GM12878 (cell line): ENCODE results near the gene TDRD15. TPM values are rescaled to one million over a fixed set of nuclear protein-coding genes. Genes with fewer than 3 reads are reported as not detected.

Experiments
- ATAC-seq: fragments of 200-7000 bp; cut with Tn5 transposase; 3 replicates; pipeline ENCODE4 v1.9.1; 2020; ENCODE audit warnings: mild to moderate bottlenecking, moderate library complexity
- BruUV-seq: library from RNA; stranded (reverse); fragments of 400-500 nt; replicated peaks from 2 replicates; lab custom pipeline; 2021; lab: Mats Ljungman, UMichigan
- CTCF ChIA-PET: fragments of 300-600 bp; sonication (Branson Sonifier 250); formaldehyde crosslinking; extraction: SDS; loops from one replicate; lab custom pipeline; 2021; ENCODE audit warnings: inconsistent platforms; lab: Yijun Ruan, JAX
- POLR2A ChIA-PET: fragments of 350-600 bp; formaldehyde crosslinking; extraction: SDS; loops from one replicate; lab custom pipeline; 2021; ENCODE audit warnings: inconsistent platforms; lab: Charles Lee
- RAD21 ChIA-PET: fragments of 300-600 bp; sonication (Branson Sonifier 250); formaldehyde crosslinking; loops from one replicate; lab custom pipeline; 2023; ENCODE audit warnings: antibody characterized with exemption; ENCODE audit not compliant: unreplicated experiment; lab: Charles Lee
- SMC1A ChIA-PET: fragments of 300-600 bp; sonication (Branson Sonifier 250); formaldehyde crosslinking; loops from one replicate; lab custom pipeline; 2023; ENCODE audit not compliant: unreplicated experiment, uncharacterized antibody; lab: Charles Lee
- DNase-seq: peaks from one replicate; pipeline ENCODE4 v3.0.0-alpha.2; 2011; ENCODE audit warnings: low read depth, low spot score
- FAIRE-seq: peaks from 3 replicates; lab custom pipeline; 2011; peaks lifted over from hg19 to GRCh38; lab: Jason Lieb, UNC
- H2AFZ ChIP-seq: 2 replicates; pipeline ENCODE4 v1.6.0; 2011; ENCODE audit warnings: low read depth, low read length, control low read depth; ENCODE audit not compliant: control insufficient read depth
- H3K27ac ChIP-seq: 2 replicates; pipeline ENCODE4 v1.5.1; 2011; ENCODE audit warnings: control low read depth; ENCODE audit not compliant: control insufficient read depth, insufficient read depth
- H3K27me3 ChIP-seq, 2 experiments: replicated peaks in 1 of 2; 2 replicates each; pipeline versions ENCODE4 v1.6.0 to v1.6.1; 2011; ENCODE audit warnings: low read length in 1 of 2; ENCODE audit not compliant: control insufficient read depth in 2 of 2, insufficient read depth in 2 of 2
- H3K36me3 ChIP-seq, 2 experiments: 2 replicates each; pipeline ENCODE4 v1.5.1; 2011; ENCODE audit warnings: low read length in 1 of 2; ENCODE audit not compliant: control insufficient read depth in 2 of 2, insufficient read depth in 2 of 2
- H3K4me1 ChIP-seq: 2 replicates; pipeline ENCODE4 v1.6.1; 2011; ENCODE audit warnings: mild to moderate bottlenecking, low read length, moderate library complexity, mixed read lengths; ENCODE audit not compliant: control insufficient read depth, insufficient read depth
- H3K4me2 ChIP-seq: 2 replicates; pipeline ENCODE4 v1.6.0; 2011; ENCODE audit warnings: control low read depth; ENCODE audit not compliant: control insufficient read depth, insufficient read depth
- H3K4me3 ChIP-seq: fragments of 200-600 bp; sonication (generic); 2 replicates; pipeline ENCODE4 v1.5.1; 2016
- H3K79me2 ChIP-seq: 2 replicates; pipeline ENCODE4 v1.6.0; 2011; ENCODE audit warnings: low read length; ENCODE audit not compliant: control insufficient read depth, insufficient read depth
- H3K9ac ChIP-seq: 2 replicates; pipeline ENCODE4 v1.8.0; 2011; ENCODE audit warnings: low read length, control low read depth, mixed read lengths; ENCODE audit not compliant: control insufficient read depth, insufficient read depth
- H3K9me3 ChIP-seq: replicated peaks from 3 replicates; pipeline ENCODE4 v1.5.1; 2011; ENCODE audit warnings: mild to moderate bottlenecking, low read length; ENCODE audit not compliant: control insufficient read depth, insufficient read depth
- H4K20me1 ChIP-seq: 2 replicates; pipeline ENCODE4 v1.6.0; 2011; ENCODE audit not compliant: control insufficient read depth, insufficient read depth
- BMI1 ChIP-seq: fragments of 450-650 bp; IDR thresholded peaks from 2 replicates; pipeline ENCODE4 v1.6.1; 2016; ENCODE audit warnings: mild to moderate bottlenecking, moderate library complexity, borderline replicate concordance
- CBX3 ChIP-seq: fragments of 200-600 bp; sonication (generic); IDR thresholded peaks from 2 replicates; pipeline ENCODE4 v1.6.1; 2016; ENCODE audit warnings: low read depth, borderline replicate concordance
- CBX5 ChIP-seq: sonication (generic); IDR thresholded peaks from 2 replicates; pipeline ENCODE4 v1.6.1; 2016; ENCODE audit warnings: low read depth, moderate library complexity, mild to moderate bottlenecking, inconsistent platforms
- EP300 ChIP-seq, 2 experiments: fragments of 150-350 bp in 1 of 2; IDR thresholded peaks; 2 replicates each; pipeline ENCODE4 v1.6.1; 2011 to 2012; ENCODE audit warnings: low read depth in 2 of 2, low read length in 2 of 2, borderline replicate concordance in 1 of 2, improper control_type of control experiment in 1 of 2, inconsistent platforms in 1 of 2; ENCODE audit not compliant: control insufficient read depth in 1 of 2
- FOXM1 ChIP-seq: IDR thresholded peaks from 2 replicates; pipeline ENCODE4 v1.6.1; 2012; ENCODE audit warnings: low read depth, mild to moderate bottlenecking, inconsistent platforms, low read length, moderate library complexity
- LARP7 ChIP-seq: fragments of 450-650 bp; IDR thresholded peaks from 2 replicates; pipeline ENCODE4 v1.6.1; 2017; ENCODE audit warnings: mild to moderate bottlenecking
- MEF2B ChIP-seq: fragments of 450-650 bp; IDR thresholded peaks from 2 replicates; pipeline ENCODE4 v1.6.1; 2018; ENCODE audit warnings: mild to moderate bottlenecking, moderate library complexity; ENCODE audit not compliant: partially characterized antibody, poor library complexity, severe bottlenecking
- SMAD5 ChIP-seq: IDR thresholded peaks from 2 replicates; pipeline ENCODE4 v1.6.1; 2016; ENCODE audit warnings: antibody characterized with exemption, low read depth
- ZZZ3 ChIP-seq: IDR thresholded peaks from 2 replicates; pipeline ENCODE4 v1.6.1; 2011; ENCODE audit warnings: low read depth; ENCODE audit not compliant: control insufficient read depth, insufficient read length
- whole genome bisulfite sequencing: methylation state at CpG from one replicate; pipeline ENCODE4 v1.1.6; 2016; ENCODE audit warnings: low lambda C conversion rate; ENCODE audit not compliant: insufficient replicate concordance, insufficient coverage; ENCODE audit errors: missing lambda C conversion rate; 5-methylcytosine and 5-hydroxymethylcytosine counted together
- in situ Hi-C: fragments of 300-500 bp; cut with MboI; formaldehyde crosslinking; loops from 9 replicates; pipeline ENCODE4 v1.14.3; 2018; ENCODE audit warnings: mixed read lengths
- intact Hi-C: fragments of 100-400 bp; cut with micrococcal nuclease; formaldehyde crosslinking; loops from one replicate; pipeline ENCODE4 v1.14.2; 2022; ENCODE audit not compliant: unreplicated experiment
- polyA plus RNA-seq, 11 experiments: library from polyadenylated mRNA; depleted of rRNA in 4 of 11; unstranded in 6 of 11; stranded (reverse) in 5 of 11; fragments of >200 nt; fragmentation: Nextera tagmentation in 4 of 11; fragmentation: Illumina TruSeq in 1 of 11; extraction: Ambion mirVana in 4 of 11; extraction: Trizol in 1 of 11; gene quantifications; 1 replicate in 1 of 11; 2 replicates in 10 of 11; pipeline versions ENCODE4 v1.2.1 to v1.2.3, GENCODE V29; 2011 to 2016; ENCODE audit warnings: inconsistent platforms in 2 of 11, missing spikeins in 2 of 11, low read depth in 1 of 11
- total RNA-seq, 4 experiments: library from RNA; depleted of rRNA in 3 of 4; stranded (reverse); fragments of >200 nt in 3 of 4; fragmentation: Illumina TruSeq in 1 of 4; extraction: Trizol in 1 of 4; gene quantifications; 2 replicates each; pipeline versions ENCODE4 v1.2.1 to v1.2.3, GENCODE V29; 2013 to 2021

TDRD15 gene
- total and polyA plus RNA-seq, 10 of the 15 experiments (the other 5 are each of a cell fraction or from before 2014, with no cell fraction given), result not detected

GRCh38 chr2:21111012-21111411, 12.8 kb upstream of the TDRD15 start:
- Histone ChIP-seq H2AFZ (no peak overlapping the region), H3K4me1 (no peaks in the 10 kb centered on the region), H4K20me1 (no peaks in the 10 kb centered on the region), H3K27ac (no peak overlapping the region), H3K79me2 (no peaks in the 10 kb centered on the region), H3K4me2 (no peak overlapping the region), H3K9me3 (no peaks in the 10 kb centered on the region), H3K4me3 (no peak overlapping the region), H3K27me3 (no peaks in the 10 kb centered on the region), H3K9ac (no peak overlapping the region), H3K36me3 (no peaks in the 10 kb centered on the region)
- intact Hi-C loops (no loop called here), in situ Hi-C loops (loop anchor here (25.0 kb wide), 1 partner anchor 449 kb away; the partner anchor contains the start of genes GDF7 and HS1BP3)
- FAIRE-seq (no peak), DNase-seq (no peak), ATAC-seq (no peak)
- no TSS peak for BruUV-seq
- CTCF ChIA-PET, result no interaction called here
- POLR2A ChIA-PET, result no interaction called here
- RAD21 ChIA-PET, result no interaction called here
- TF ChIP-seq ZZZ3 (no peak), FOXM1 (no peak), LARP7 (no peak), SMAD5 (no peak), BMI1 (no peak), EP300 (IDR thresholded peaks at IDR 0.05; ENCODE audit: borderline replicate concordance in 1 of 2, control insufficient read depth in 1 of 2, low read depth in 2 of 2, low read length in 2 of 2) (no peak), MEF2B (no peak), CBX3 (no peak), CBX5 (no peak)
- SMC1A ChIA-PET, result no interaction called here
- WGBS, result 0% methylated on average over 1 of the region's 1 CpG
